Measurements from ENCODE around the gene NFIB.

The NFIB gene

DNA sequence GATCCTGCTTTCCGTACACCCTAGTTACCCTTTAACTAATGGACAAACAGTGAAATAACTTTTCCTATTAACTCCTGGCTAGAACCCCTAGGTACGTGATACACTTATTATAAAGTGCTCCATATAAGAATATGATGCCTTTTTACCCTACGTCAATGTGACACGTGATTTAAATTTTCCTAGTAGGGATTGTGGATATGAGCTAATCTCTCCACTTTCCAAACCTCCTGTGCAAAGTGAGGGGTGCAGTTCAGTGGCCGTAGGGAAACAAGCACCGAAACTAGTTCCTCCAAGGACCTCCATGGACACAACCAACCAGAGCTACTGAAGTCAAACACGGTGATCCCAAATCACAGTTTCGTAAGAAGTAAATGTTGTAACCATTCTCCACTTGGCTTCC lies 19.3 kb downstream of the NFIB start:
- no peak overlapping the region for H3K9ac ChIP-seq (ENCODE audit: insufficient read length, low read depth)
- H3K4me1 ChIP-seq (ENCODE audit: insufficient read depth, insufficient read length) = no peaks in the 10 kb centered on the region
- TF ChIP-seq ZNF274 (IDR thresholded peaks at IDR 0.05; ENCODE audit: low read depth, low read length) (no peak), YY1 (IDR thresholded peaks at IDR 0.05; ENCODE audit: insufficient read depth, insufficient read length) (no peak), SUZ12 (IDR thresholded peaks at IDR 0.05; ENCODE audit: extremely low read depth, insufficient read depth, insufficient read length) (no peak)
- H3K4me3 ChIP-seq (ENCODE audit: insufficient read length, low read depth) = no peak overlapping the region
- H3K27me3 ChIP-seq (ENCODE audit: insufficient read depth, insufficient read length) = no peaks in the 10 kb centered on the region
- DNase-seq (ENCODE audit: low read depth, low spot score) = no peak
- no peaks in the 10 kb centered on the region for H3K36me3 ChIP-seq (ENCODE audit: insufficient read depth, insufficient read length, low read length)
- no peaks in the 10 kb centered on the region for H3K9me3 ChIP-seq (ENCODE audit: insufficient read depth, low read length)

DNA sequence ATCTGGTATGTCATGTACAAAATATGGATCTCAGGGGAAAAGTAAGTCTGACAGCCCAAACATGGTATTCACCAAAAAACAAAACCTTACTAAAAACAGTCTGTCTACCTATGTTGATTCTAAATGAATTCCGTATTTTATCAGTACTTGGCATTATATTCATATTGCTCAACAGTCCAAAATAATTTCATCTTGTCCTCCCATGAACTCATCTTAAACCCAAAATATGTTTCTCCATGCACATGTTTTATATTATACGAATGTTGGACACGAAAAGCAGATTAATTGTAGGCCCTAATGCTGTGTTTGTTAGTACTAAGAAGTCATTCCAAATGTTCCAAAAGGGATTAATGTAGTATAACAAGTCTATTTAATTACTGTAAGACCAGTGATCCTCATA lies 20.1 kb downstream of the NFIB start:
- no peaks in the 10 kb centered on the region for H3K4me1 ChIP-seq (ENCODE audit: insufficient read depth, insufficient read length)
- no peak overlapping the region for H3K4me3 ChIP-seq (ENCODE audit: insufficient read length, low read depth)
- no peak for DNase-seq (ENCODE audit: low read depth, low spot score)
- H3K27me3 ChIP-seq (ENCODE audit: insufficient read depth, insufficient read length) = no peaks in the 10 kb centered on the region
- no peaks in the 10 kb centered on the region for H3K36me3 ChIP-seq (ENCODE audit: insufficient read depth, insufficient read length, low read length)
- H3K9ac ChIP-seq (ENCODE audit: insufficient read length, low read depth) = no peak overlapping the region
- no peaks in the 10 kb centered on the region for H3K9me3 ChIP-seq (ENCODE audit: insufficient read depth, low read length)
- TF ChIP-seq YY1 (IDR thresholded peaks at IDR 0.05; ENCODE audit: insufficient read depth, insufficient read length) (no peak), SUZ12 (IDR thresholded peaks at IDR 0.05; ENCODE audit: extremely low read depth, insufficient read depth, insufficient read length) (no peak), ZNF274 (IDR thresholded peaks at IDR 0.05; ENCODE audit: low read depth, low read length) (no peak)

DNA sequence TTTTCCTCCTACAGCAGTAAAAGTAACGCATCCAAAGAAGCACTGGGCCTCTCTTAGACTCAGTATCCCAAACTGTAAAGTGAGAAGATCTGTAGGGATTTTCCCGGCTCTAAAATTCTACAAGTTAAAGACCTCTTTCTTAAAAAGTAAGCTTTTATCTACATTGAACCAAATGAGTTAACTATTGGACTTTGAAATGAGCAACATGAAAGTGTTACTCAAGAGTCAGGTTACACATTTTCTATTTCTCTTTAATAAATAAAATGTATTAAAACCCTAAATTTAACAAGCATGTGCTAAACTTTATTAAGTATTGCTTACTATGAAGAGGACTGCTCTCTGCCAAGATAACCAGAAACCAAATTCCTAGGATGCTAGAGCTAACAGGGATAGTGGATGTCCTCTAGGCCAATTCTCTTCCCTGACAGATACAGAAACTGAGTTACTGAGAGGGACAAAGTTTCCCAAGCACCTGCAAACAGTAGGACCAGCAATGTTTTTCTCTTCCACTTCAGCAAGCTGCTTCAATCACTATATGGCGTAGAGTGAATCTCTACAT lies 21.7 kb downstream of the NFIB start:
- DNase-seq (ENCODE audit: low read depth, low spot score) = no peak
- Histone ChIP-seq H3K27me3 (ENCODE audit: insufficient read depth, insufficient read length) (no peaks in the 10 kb centered on the region), H3K4me1 (ENCODE audit: insufficient read depth, insufficient read length) (no peaks in the 10 kb centered on the region), H3K9me3 (ENCODE audit: insufficient read depth, low read length) (no peaks in the 10 kb centered on the region), H3K36me3 (ENCODE audit: insufficient read depth, insufficient read length, low read length) (no peaks in the 10 kb centered on the region), H3K4me3 (ENCODE audit: insufficient read length, low read depth) (no peak overlapping the region), H3K9ac (ENCODE audit: insufficient read length, low read depth) (no peak overlapping the region)
- TF ChIP-seq ZNF274 (IDR thresholded peaks at IDR 0.05; ENCODE audit: low read depth, low read length) (no peak), YY1 (IDR thresholded peaks at IDR 0.05; ENCODE audit: insufficient read depth, insufficient read length) (no peak), SUZ12 (IDR thresholded peaks at IDR 0.05; ENCODE audit: extremely low read depth, insufficient read depth, insufficient read length) (no peak)

DNA sequence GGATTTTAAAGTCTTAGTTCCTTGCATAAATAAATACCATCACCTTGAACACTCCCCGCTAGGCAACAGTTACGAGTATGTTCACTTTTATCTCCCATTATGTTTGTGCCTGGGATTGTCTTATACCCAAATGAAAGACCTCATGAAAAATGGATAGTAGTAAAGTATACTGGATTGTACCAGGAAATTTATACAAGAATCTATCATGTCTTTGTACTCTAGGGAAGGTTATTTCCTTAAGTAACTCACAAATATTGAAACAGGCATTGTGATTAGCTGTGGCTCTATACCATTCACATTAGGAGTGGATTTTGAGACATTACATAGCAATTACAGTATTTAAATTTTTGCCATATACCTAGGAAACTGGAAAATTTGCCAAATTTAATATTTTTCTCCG lies 24.0 kb downstream of the NFIB start:
- no peak for DNase-seq (ENCODE audit: low read depth, low spot score)
- Histone ChIP-seq H3K9me3 (ENCODE audit: insufficient read depth, low read length) (no peaks in the 10 kb centered on the region), H3K4me3 (ENCODE audit: insufficient read length, low read depth) (no peak overlapping the region), H3K9ac (ENCODE audit: insufficient read length, low read depth) (no peak overlapping the region), H3K27me3 (ENCODE audit: insufficient read depth, insufficient read length) (no peaks in the 10 kb centered on the region), H3K4me1 (ENCODE audit: insufficient read depth, insufficient read length) (no peaks in the 10 kb centered on the region), H3K36me3 (ENCODE audit: insufficient read depth, insufficient read length, low read length) (no peaks in the 10 kb centered on the region)
- TF ChIP-seq SUZ12 (IDR thresholded peaks at IDR 0.05; ENCODE audit: extremely low read depth, insufficient read depth, insufficient read length) (no peak), ZNF274 (IDR thresholded peaks at IDR 0.05; ENCODE audit: low read depth, low read length) (no peak), YY1 (IDR thresholded peaks at IDR 0.05; ENCODE audit: insufficient read depth, insufficient read length) (no peak)

DNA sequence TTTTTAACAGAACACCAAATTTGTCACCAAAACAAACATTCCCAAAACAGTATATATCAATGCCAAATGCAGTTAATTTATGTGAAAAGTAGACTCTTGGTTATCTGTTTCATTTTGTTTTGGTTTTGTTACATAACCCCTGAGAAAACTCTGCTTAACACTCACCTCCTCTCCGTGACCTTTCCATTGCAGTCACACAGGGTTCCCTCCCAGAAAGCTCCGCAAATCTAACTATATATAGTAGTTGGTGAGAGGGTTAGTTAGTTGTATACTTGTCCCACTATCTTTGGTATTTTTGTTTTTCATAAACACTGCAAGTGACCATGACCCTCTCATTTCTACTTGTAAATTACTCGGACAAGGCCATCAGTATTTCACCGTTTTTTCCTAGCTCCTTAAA lies 25.5 kb downstream of the NFIB start:
- no peaks in the 10 kb centered on the region for H3K9me3 ChIP-seq (ENCODE audit: insufficient read depth, low read length)
- no peak for TF ChIP-seq ZNF274 (IDR thresholded peaks at IDR 0.05; ENCODE audit: low read depth, low read length)
- TF ChIP-seq YY1 (IDR thresholded peaks at IDR 0.05; ENCODE audit: insufficient read depth, insufficient read length) = no peak
- TF ChIP-seq SUZ12 (IDR thresholded peaks at IDR 0.05; ENCODE audit: extremely low read depth, insufficient read depth, insufficient read length) = no peak
- H3K4me3 ChIP-seq (ENCODE audit: insufficient read length, low read depth) = no peak overlapping the region

DNA sequence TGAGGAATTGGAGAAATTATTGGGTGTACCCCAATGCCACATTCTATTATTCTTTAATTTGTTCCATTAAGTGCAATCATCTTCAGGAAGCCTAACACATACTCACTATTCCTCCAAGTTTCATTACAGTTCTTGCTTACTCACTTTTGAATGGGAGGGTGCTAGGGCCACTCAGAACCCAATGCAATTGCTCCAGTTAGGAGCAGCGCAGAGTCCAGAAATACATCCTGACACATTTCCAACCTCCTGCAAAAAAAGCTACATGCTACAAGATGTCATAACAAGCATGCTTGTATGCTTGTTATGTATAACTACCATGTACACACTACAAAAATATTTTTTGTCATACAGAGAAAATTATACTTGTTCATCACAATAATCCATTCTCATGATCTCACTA lies 27.8 kb downstream of the NFIB start:
- no peak for DNase-seq (ENCODE audit: low read depth, low spot score)
- H3K36me3 ChIP-seq (ENCODE audit: insufficient read depth, insufficient read length, low read length) = no peaks in the 10 kb centered on the region
- no peaks in the 10 kb centered on the region for H3K27me3 ChIP-seq (ENCODE audit: insufficient read depth, insufficient read length)
- no peaks in the 10 kb centered on the region for H3K4me1 ChIP-seq (ENCODE audit: insufficient read depth, insufficient read length)
- TF ChIP-seq SUZ12 (IDR thresholded peaks at IDR 0.05; ENCODE audit: extremely low read depth, insufficient read depth, insufficient read length) (no peak), YY1 (IDR thresholded peaks at IDR 0.05; ENCODE audit: insufficient read depth, insufficient read length) (no peak), ZNF274 (IDR thresholded peaks at IDR 0.05; ENCODE audit: low read depth, low read length) (no peak)
- H3K9me3 ChIP-seq (ENCODE audit: insufficient read depth, low read length) = no peaks in the 10 kb centered on the region
- H3K4me3 ChIP-seq (ENCODE audit: insufficient read length, low read depth) = no peak overlapping the region
- no peak overlapping the region for H3K9ac ChIP-seq (ENCODE audit: insufficient read length, low read depth)

More for the DNA sequence above, 25.5 kb downstream of the NFIB start:
- no peaks in the 10 kb centered on the region for H3K36me3 ChIP-seq (ENCODE audit: insufficient read depth, insufficient read length, low read length)
- H3K27me3 ChIP-seq (ENCODE audit: insufficient read depth, insufficient read length) = no peaks in the 10 kb centered on the region
- no peak for DNase-seq (ENCODE audit: low read depth, low spot score)
- H3K9ac ChIP-seq (ENCODE audit: insufficient read length, low read depth) = no peak overlapping the region
- no peaks in the 10 kb centered on the region for H3K4me1 ChIP-seq (ENCODE audit: insufficient read depth, insufficient read length)

DNA sequence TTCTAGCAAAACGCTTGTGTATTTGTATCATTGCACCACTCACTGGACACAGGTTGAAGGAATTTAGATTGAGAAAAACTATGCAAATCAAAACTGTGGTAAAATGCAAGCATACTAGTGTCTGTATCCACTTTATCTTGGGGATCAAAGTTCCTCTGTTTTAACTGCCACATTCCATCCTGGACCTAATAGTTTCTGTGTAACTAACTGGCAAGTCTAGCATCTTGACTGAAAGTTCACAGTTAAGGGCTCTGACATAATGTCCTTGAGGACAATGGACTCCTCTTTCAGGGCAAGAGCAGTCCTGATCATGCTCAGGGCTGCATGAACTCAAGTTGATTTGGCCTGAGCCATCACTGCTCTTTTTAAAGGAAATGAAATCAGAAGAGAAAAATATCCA lies 30.7 kb downstream of the NFIB start:
- TF ChIP-seq SUZ12 (IDR thresholded peaks at IDR 0.05; ENCODE audit: extremely low read depth, insufficient read depth, insufficient read length) (no peak), YY1 (IDR thresholded peaks at IDR 0.05; ENCODE audit: insufficient read depth, insufficient read length) (no peak), ZNF274 (IDR thresholded peaks at IDR 0.05; ENCODE audit: low read depth, low read length) (no peak)
- no peak for DNase-seq (ENCODE audit: low read depth, low spot score)
- no peak overlapping the region for H3K9ac ChIP-seq (ENCODE audit: insufficient read length, low read depth)
- no peaks in the 10 kb centered on the region for H3K9me3 ChIP-seq (ENCODE audit: insufficient read depth, low read length)
- no peaks in the 10 kb centered on the region for H3K4me1 ChIP-seq (ENCODE audit: insufficient read depth, insufficient read length)
- no peaks in the 10 kb centered on the region for H3K27me3 ChIP-seq (ENCODE audit: insufficient read depth, insufficient read length)
- H3K36me3 ChIP-seq (ENCODE audit: insufficient read depth, insufficient read length, low read length) = no peaks in the 10 kb centered on the region
- no peak overlapping the region for H3K4me3 ChIP-seq (ENCODE audit: insufficient read length, low read depth)

Measured in NT2/D1 (cell line).